ENCODE measurements around the gene DESI1.

DNA sequence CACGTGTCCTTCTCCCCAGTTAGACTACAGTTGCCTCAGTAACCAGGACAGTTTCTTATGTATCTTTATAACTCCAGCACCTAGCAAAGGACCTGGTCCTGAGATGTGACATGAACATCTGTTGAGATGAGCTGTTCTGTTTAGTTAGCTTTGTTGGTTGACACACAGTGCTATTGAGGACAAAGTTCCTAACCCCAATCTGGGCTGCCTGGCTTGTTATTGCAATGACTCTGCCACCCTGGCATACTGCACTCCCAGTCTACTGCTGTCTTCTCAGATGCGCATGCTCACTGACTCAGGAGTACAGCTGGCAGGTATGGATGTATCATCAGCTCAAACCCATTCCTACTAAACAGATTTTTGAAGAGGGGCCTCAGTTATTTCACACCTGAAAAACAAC lies 7.4 kb downstream of the DESI1 start:
- TF ChIP-seq, protein P1, sequence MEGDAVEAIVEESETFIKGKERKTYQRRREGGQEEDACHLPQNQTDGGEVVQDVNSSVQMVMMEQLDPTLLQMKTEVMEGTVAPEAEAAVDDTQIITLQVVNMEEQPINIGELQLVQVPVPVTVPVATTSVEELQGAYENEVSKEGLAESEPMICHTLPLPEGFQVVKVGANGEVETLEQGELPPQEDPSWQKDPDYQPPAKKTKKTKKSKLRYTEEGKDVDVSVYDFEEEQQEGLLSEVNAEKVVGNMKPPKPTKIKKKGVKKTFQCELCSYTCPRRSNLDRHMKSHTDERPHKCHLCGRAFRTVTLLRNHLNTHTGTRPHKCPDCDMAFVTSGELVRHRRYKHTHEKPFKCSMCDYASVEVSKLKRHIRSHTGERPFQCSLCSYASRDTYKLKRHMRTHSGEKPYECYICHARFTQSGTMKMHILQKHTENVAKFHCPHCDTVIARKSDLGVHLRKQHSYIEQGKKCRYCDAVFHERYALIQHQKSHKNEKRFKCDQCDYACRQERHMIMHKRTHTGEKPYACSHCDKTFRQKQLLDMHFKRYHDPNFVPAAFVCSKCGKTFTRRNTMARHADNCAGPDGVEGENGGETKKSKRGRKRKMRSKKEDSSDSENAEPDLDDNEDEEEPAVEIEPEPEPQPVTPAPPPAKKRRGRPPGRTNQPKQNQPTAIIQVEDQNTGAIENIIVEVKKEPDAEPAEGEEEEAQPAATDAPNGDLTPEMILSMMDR (IDR thresholded peaks at IDR 0.05): no peak
- no peak for TF ChIP-seq POLR2A (IDR thresholded peaks at IDR 0.05)
